ENCODE results near the gene SGPL1.

DNA sequence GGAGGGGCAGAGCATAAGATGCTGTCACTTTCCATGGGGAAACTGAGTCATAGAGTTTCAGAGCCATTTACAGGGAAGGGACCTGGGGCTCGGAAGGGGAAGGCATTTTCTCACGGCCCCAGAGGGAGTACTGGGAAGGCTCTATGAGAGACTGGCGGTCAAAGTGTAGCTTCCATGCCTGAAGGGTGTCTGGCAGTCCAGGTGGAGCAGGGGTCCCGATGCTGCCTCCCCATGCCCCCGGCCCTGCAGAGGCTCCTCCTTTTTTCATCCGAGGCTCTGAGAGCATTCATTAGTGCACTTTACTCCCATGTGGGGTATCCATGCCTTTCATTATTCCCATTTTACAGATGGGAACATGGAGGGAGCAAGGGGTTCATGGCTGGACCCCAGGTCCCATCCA, 100.5 kb downstream of the SGPL1 start:
- TF ChIP-seq CBX5 (IDR thresholded peaks at IDR 0.05; ENCODE audit: low read depth, low read length) (no peak), ASH2L (IDR thresholded peaks at IDR 0.05; ENCODE audit: low read length) (no peak), JUN (IDR thresholded peaks at IDR 0.05; ENCODE audit: low read depth, low read length) (no peak), CREB1 (IDR thresholded peaks at IDR 0.05) (no peak)
- TF ChIP-seq, protein P1, sequence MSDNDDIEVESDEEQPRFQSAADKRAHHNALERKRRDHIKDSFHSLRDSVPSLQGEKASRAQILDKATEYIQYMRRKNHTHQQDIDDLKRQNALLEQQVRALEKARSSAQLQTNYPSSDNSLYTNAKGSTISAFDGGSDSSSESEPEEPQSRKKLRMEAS (IDR thresholded peaks at IDR 0.05): no peak
- TF ChIP-seq, protein P2, sequence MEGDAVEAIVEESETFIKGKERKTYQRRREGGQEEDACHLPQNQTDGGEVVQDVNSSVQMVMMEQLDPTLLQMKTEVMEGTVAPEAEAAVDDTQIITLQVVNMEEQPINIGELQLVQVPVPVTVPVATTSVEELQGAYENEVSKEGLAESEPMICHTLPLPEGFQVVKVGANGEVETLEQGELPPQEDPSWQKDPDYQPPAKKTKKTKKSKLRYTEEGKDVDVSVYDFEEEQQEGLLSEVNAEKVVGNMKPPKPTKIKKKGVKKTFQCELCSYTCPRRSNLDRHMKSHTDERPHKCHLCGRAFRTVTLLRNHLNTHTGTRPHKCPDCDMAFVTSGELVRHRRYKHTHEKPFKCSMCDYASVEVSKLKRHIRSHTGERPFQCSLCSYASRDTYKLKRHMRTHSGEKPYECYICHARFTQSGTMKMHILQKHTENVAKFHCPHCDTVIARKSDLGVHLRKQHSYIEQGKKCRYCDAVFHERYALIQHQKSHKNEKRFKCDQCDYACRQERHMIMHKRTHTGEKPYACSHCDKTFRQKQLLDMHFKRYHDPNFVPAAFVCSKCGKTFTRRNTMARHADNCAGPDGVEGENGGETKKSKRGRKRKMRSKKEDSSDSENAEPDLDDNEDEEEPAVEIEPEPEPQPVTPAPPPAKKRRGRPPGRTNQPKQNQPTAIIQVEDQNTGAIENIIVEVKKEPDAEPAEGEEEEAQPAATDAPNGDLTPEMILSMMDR (IDR thresholded peaks at IDR 0.05; ENCODE audit: control extremely low read depth in 1 of 3, insufficient read depth in 1 of 3, low read depth in 1 of 3, low read length in 3 of 3): no peak
